Stomach smooth muscle (tissue), 2 donors: ENCODE results near the gene POFUT1.

ENCODE experiments used
- H3K27ac ChIP-seq: one replicate; pipeline ENCODE4 v1.7.0; 2013; ENCODE audit warnings: mild to moderate bottlenecking, low read length, inconsistent platforms
- H3K27me3 ChIP-seq, 2 donors: one replicate each; pipeline ENCODE4 v1.7.0; 2013; ENCODE audit warnings: low read length in 2 of 2; ENCODE audit not compliant: insufficient read depth in 2 of 2, control insufficient read depth in 1 of 2
- H3K36me3 ChIP-seq, 2 donors: one replicate each; pipeline ENCODE4 v1.7.0; 2013; ENCODE audit warnings: low read length in 2 of 2; ENCODE audit not compliant: control insufficient read depth in 2 of 2, insufficient read depth in 2 of 2
- H3K4me1 ChIP-seq: one replicate; pipeline ENCODE4 v1.7.0; 2013; ENCODE audit warnings: low read length; ENCODE audit not compliant: control insufficient read depth, insufficient read depth
- H3K4me3 ChIP-seq, 2 donors: one replicate each; pipeline ENCODE4 v1.7.0; 2013; ENCODE audit warnings: low read length in 2 of 2
- H3K9ac ChIP-seq, 2 donors: one replicate each; pipeline ENCODE4 v1.7.0; 2013; ENCODE audit warnings: low read length in 2 of 2, mild to moderate bottlenecking in 1 of 2
- H3K9me3 ChIP-seq, 2 donors: one replicate each; pipeline ENCODE4 v1.7.0; 2013; ENCODE audit warnings: low read length in 2 of 2; ENCODE audit not compliant: control insufficient read depth in 2 of 2
- donor health status: healthy.
- donor health status: Pancreatic carcinoma.

Gene POFUT1

GRCh38 chr20:32208499-32209154 is 947 bp downstream of the POFUT1 start:
- Histone ChIP-seq H3K4me1 (peaks cover 45% of the 10 kb centered on the region), H3K9me3 (no peaks in the 10 kb centered on the region), H3K9ac (peak overlapping the region; percentile 96 to 97), H3K36me3 (peaks cover 12 to 16% of the 10 kb centered on the region in 2 donors), H3K27me3 (no peaks in the 10 kb centered on the region), H3K4me3 (peak overlapping the region; percentile 99 to 100), H3K27ac (peak overlapping the region; percentile 58)

- Histone ChIP-seq H3K27me3 (no peaks in the 10 kb centered on the region), H3K36me3 (peaks cover 12 to 22% of the 10 kb centered on the region in 2 donors), H3K27ac (no peak overlapping the region), H3K4me1 (peaks cover 35% of the 10 kb centered on the region), H3K9ac (no peak overlapping the region), H3K9me3 (no peaks in the 10 kb centered on the region), H3K4me3 (no peak overlapping the region)
These were observed 2.3 kb downstream of the POFUT1 start for GRCh38 chr20:32209850-32210605.

- peaks cover 35 to 49% of the 10 kb centered on the region in 2 donors for H3K36me3 ChIP-seq
These were observed 6.2 kb downstream of the POFUT1 start for GRCh38 chr20:32213870-32214269.

GRCh38 chr20:32215147-32215546 is 7.5 kb downstream of the POFUT1 start:
- H3K4me1 ChIP-seq: no peaks in the 10 kb centered on the region
- H3K27ac ChIP-seq: no peak overlapping the region
- no peak overlapping the region for H3K9ac ChIP-seq
- peaks cover 38 to 52% of the 10 kb centered on the region in 2 donors for H3K36me3 ChIP-seq
- H3K27me3 ChIP-seq: no peaks in the 10 kb centered on the region
- H3K9me3 ChIP-seq: no peaks in the 10 kb centered on the region
- no peak overlapping the region for H3K4me3 ChIP-seq

More at GRCh38 chr20:32213870-32214269, 6.2 kb downstream of the POFUT1 start:
- H3K27ac ChIP-seq: no peak overlapping the region
- peaks cover 6% of the 10 kb centered on the region for H3K4me1 ChIP-seq
- H3K27me3 ChIP-seq: no peaks in the 10 kb centered on the region
- no peak overlapping the region for H3K4me3 ChIP-seq
- no peaks in the 10 kb centered on the region for H3K9me3 ChIP-seq
- no peak overlapping the region for H3K9ac ChIP-seq

- Histone ChIP-seq H3K4me1 (no peaks in the 10 kb centered on the region), H3K9ac (no peak overlapping the region)
These were observed 8.0 kb downstream of the POFUT1 start for GRCh38 chr20:32215729-32216128.

GRCh38 chr20:32216179-32217142 is 8.8 kb downstream of the POFUT1 start:
- H3K4me1 ChIP-seq: no peaks in the 10 kb centered on the region
- peaks cover 42 to 56% of the 10 kb centered on the region in 2 donors for H3K36me3 ChIP-seq
- no peaks in the 10 kb centered on the region for H3K27me3 ChIP-seq
- H3K9ac ChIP-seq: no peak overlapping the region
- H3K4me3 ChIP-seq: no peak overlapping the region
- H3K27ac ChIP-seq: no peak overlapping the region
- H3K9me3 ChIP-seq: no peaks in the 10 kb centered on the region

More at GRCh38 chr20:32215729-32216128, 8.0 kb downstream of the POFUT1 start:
- Histone ChIP-seq H3K4me3 (no peak overlapping the region), H3K36me3 (peaks cover 35 to 51% of the 10 kb centered on the region in 2 donors), H3K27me3 (no peaks in the 10 kb centered on the region), H3K9me3 (no peaks in the 10 kb centered on the region), H3K27ac (no peak overlapping the region)

- Histone ChIP-seq H3K27me3 (no peaks in the 10 kb centered on the region), H3K27ac (no peak overlapping the region), H3K4me3 (no peak overlapping the region), H3K9ac (no peak overlapping the region), H3K36me3 (peaks cover 43 to 59% of the 10 kb centered on the region in 2 donors), H3K9me3 (no peaks in the 10 kb centered on the region), H3K4me1 (no peaks in the 10 kb centered on the region)
These were observed 10.6 kb downstream of the POFUT1 start for GRCh38 chr20:32218156-32218900.

- Histone ChIP-seq H3K27ac (no peak overlapping the region), H3K9ac (no peak overlapping the region), H3K9me3 (no peaks in the 10 kb centered on the region), H3K36me3 (peaks cover 32 to 46% of the 10 kb centered on the region in 2 donors), H3K4me1 (no peaks in the 10 kb centered on the region), H3K4me3 (no peak overlapping the region), H3K27me3 (no peaks in the 10 kb centered on the region)
These were observed 16.8 kb downstream of the POFUT1 start for GRCh38 chr20:32224463-32224862.

GRCh38 chr20:32226391-32226790 is 18.7 kb downstream of the POFUT1 start:
- peaks cover 29 to 42% of the 10 kb centered on the region in 2 donors for H3K36me3 ChIP-seq

GRCh38 chr20:32227306-32227705 is 19.6 kb downstream of the POFUT1 start:
- H3K9me3 ChIP-seq: no peaks in the 10 kb centered on the region
- no peak overlapping the region for H3K4me3 ChIP-seq
- H3K9ac ChIP-seq: no peak overlapping the region
- H3K27ac ChIP-seq: no peak overlapping the region
- no peaks in the 10 kb centered on the region for H3K4me1 ChIP-seq
- H3K36me3 ChIP-seq: peaks cover 29 to 47% of the 10 kb centered on the region in 2 donors
- H3K27me3 ChIP-seq: no peaks in the 10 kb centered on the region

More at GRCh38 chr20:32226391-32226790, 18.7 kb downstream of the POFUT1 start:
- Histone ChIP-seq H3K9me3 (no peaks in the 10 kb centered on the region), H3K9ac (no peak overlapping the region), H3K4me1 (no peaks in the 10 kb centered on the region), H3K27me3 (no peaks in the 10 kb centered on the region), H3K27ac (no peak overlapping the region), H3K4me3 (no peak overlapping the region)
